HK-2 (cell line): ENCODE measurements around the gene WWOX.

Source experiments
- DNase-seq: peaks from one replicate; pipeline ENCODE4 v3.0.0-alpha.2; 2018; ENCODE audit not compliant: unreplicated experiment

Gene WWOX

DNA sequence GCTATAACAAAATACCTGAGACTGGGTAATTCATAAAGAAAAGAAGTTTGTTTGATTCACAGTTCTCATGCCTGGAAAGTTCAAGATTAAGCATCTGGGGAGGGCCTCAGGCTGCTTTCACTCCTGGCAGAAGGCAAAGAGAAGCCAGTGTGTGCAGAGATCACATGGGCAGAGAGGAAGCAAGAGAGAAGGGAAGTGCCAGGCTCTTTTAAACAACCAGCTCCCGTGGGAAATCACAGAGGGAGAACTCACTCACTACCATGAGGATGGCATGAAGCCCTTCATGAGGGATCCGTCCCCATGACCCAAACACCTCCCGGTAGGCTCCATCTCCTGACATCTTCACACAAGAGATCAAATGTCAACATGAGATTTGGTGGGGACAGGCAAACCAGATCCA lies 999.5 kb downstream of the WWOX start:
- DNase-seq = no peak

DNA sequence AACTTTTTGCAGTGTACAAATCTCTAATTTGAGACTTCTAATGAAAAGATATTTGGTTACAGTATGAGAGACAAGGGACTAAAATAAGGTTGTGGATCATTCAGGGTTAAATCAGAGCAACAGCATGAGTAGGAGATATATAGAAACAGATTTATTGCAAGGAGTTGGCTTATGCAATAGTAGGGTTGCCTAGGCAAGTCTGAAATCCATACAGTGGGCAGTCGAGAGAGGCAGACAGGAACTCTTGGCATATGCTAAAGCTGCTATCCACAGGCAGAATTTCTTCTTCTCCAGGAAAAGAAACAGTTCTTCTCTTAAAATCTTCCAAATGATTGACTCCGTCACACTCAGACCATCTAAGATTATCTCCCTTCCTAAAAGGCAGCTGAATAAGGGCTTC lies 1000.3 kb downstream of the WWOX start:
- no peak for DNase-seq

DNA sequence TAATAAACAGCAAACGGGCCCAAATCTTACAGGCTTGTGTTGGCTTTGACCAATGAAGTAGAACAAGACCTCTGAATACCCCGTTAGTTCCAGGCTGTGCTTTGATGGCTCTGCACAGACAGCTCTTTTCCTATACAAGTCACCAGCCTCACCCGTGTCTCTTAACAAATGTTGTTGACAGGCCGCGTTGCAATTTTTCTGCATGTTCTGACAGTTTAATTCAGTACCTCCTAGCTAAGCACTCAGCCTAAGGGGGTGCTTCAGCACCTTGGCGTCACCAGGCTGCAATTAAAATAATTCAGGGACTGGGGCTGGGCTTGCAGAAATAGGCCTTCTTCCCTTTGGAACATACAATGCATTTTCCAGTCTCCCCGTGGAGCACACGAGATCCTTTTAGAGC lies 1001.0 kb downstream of the WWOX start:
- DNase-seq = no peak

DNA sequence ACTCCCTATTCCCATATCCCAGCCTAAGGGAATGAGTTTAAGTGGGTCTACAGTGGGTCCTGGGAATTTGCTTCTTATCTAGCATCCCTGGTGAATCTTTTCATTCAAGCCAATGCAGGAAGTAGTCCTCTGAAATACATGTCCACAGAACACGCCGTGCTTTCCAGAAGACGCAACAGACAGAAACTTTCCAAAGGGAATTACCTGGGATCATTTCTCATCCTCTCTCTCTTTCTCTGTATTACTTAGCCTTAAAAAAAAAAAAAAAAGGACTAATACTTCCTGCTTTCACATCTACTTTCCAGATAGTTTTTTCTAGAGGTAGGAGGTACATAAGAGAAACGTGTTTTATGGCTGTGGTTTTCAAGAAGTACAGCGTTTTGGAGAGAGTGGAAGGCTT lies 1002.0 kb downstream of the WWOX start:
- no peak for DNase-seq

DNA sequence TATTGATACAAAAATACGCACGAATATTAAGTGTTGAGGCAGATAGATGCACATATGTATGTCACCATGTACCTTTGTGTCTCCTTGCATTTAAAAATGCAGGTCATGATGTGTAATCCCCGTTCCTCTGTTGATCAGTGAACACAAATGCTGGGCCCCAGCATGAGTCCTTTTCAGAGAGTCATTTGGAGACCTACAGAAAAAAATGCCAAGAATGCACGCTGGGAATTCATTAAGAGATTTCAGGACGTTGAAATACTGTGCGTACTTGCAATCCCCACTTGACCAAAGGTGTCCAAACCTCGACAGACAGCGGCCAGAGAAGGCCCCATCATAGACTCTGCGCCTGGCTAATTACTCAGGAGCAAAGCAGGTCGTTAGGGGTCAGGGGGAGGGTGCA lies 1005.1 kb downstream of the WWOX start:
- DNase-seq = no peak

DNA sequence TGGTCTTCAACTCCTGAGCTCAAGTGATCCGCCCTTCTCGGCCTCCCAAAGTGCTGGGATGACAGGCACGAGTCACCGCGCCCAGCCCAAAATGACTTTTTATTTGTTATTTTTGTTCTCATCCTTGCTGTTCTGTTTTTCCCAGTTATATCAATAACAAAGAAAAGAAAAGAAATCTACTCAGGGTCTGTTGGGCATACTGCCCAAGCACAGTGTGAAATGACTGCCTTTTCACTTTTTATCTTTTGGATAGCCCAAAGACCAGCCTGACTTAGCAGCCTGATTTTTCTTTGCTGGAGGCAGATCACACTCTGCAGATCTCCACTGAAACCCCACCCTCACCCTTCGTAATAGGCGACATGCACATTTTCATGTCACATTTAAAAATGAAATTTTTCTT lies 1007.8 kb downstream of the WWOX start:
- no peak for DNase-seq

DNA sequence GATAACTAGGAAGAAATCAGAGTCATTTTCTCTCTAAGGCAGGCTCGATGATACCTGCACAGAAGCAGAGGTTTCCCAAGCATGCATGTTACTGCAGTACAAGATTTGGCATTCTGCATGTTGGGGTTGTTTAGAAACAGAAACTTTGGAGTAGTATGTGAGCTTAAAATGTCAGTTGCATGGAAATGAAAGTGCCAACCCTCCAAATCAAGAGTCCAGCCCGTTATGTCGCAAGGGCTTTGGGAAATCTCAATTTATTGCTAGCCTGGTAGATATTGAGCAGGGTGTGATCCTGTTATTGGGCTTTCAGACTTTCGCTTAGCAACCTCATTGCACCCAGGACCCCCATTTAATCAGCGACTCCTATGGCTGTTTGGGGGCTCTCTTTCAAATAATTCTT lies 1010.3 kb downstream of the WWOX start:
- DNase-seq = no peak

DNA sequence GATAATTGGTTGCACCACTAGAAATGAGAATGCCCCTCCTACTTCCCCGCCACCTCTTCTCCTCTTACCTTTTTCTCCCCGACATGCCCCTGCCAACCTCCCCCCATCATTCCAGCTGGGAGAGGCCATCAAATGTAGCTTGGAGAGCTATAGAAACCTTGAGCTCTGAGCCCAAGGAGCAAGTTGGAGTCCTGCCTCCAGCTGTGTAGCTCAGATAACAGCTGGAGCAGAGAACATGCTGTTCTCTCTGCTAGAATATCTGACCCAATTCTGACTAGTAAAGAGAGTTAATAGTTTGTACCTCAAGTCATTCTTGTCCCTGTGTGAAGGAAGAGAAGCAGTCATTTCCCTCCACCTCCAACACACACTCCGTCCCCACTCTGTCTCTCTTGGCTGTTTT lies 1010.8 kb downstream of the WWOX start:
- DNase-seq = no peak

DNA sequence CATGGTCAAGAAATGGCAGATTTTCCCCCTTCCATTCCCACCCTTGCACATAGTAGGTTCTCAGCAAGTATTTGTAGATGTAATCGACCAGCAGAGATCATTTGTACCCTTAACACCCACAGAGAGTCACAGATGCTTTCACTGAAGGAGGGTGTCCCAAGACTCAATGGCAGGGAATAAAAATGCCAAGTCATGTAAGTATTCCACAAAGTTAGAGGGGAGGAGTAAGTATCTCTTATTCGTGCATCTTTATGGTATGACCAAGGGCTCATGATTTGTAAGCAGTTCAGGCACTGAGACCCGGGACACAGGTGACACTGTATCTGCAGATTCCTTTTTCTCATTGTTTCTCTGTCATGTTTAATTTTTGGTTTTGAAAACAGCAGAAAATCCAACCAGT lies 1011.5 kb downstream of the WWOX start:
- no peak for DNase-seq

DNA sequence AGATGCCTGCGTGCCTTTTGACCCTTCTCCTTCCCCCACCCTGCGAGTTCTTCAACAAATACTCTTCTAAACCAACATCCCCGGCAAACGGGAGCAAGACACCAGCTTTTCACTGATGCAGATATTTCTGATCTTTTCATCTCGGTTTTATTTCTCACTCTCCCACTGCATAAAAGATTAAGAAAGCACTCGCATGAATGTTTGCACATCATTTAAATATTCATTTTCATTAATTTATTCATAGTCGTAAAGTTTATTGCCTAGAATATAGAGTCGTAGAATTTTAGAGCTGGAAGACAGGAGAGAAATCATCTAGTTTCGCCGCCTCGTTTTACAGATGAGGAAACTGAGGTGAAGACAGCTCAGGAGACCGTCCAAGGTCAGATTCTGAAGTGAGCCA lies 1013.0 kb downstream of the WWOX start:
- DNase-seq = no peak

DNA sequence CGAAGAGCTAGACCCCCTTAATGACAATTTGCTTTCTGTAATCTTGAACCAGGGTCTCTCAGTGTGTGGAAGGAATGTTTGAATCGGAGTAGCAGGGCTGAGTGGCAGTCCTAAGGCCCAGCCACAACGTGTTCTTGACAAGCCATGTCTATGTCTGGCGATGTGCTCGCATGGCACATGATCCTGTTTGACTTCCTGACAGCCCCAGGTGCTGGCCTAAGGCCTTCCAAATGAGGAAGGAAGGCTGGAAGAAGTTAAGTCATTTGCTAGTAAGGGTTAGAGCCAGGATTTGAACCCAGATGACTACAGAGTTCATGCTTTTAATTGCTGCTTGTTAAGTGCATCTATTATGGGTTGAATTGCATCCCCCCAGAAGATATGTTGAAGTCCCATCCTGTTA lies 1014.4 kb downstream of the WWOX start:
- no peak for DNase-seq

DNA sequence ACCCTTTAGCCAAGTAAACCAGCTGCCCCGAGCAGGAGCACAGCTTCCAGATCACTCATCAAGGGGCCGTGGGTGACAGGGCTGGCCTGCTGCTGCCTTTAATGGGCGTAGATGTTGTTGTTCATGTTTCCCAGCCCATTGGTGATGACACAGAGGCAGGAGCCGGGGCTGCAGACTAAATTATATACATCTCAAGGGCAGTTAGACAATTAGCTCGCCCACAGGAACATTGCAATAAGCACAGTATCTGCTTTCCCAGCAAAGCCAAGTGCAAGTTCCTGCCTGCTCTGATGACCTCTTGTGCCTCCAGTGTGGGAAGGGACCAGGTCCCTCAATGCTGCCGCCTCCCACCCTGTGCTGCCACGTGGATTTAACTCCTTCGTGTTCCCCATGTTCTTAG lies 1015.3 kb downstream of the WWOX start:
- no peak for DNase-seq

DNA sequence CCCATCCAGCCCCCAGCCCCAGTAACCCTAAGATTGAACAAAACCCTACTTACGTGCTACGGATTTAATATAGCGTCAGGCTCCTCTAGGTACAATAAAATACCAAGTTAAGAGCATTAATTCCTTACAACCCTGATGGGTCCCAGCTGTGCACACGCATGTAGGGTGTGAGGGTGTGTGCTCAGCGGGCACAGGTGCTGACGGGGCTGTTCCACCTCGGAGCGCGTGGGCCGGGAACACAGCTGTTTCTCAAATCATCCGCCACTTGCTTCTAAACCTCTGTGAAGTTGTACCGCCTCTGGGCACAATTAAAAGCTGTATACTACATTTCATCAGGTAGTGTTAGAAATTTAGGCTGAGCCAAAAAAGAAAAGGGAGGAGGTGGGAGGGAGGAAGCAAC lies 1022.5 kb downstream of the WWOX start:
- no peak for DNase-seq

DNA sequence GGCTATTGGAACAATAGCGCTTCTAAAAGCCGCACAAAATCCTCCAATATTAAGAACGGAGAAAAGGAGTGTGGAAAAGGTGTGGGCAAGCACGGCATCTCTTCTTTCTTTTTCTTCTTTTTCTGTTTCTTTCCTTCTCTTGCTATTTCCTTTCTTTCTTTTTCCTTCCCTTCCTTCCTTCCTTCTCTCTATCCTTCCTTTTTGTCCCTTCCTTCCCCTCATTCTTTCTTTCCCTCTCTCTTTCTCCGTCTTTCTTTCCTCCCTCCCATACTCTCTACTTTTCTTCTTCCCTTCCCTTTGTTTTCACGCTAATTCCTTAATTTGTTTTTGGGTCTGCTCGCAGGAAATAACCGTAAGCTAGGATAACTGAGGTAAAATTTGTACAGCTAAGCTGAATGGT lies 1022.9 kb downstream of the WWOX start:
- no peak for DNase-seq

DNA sequence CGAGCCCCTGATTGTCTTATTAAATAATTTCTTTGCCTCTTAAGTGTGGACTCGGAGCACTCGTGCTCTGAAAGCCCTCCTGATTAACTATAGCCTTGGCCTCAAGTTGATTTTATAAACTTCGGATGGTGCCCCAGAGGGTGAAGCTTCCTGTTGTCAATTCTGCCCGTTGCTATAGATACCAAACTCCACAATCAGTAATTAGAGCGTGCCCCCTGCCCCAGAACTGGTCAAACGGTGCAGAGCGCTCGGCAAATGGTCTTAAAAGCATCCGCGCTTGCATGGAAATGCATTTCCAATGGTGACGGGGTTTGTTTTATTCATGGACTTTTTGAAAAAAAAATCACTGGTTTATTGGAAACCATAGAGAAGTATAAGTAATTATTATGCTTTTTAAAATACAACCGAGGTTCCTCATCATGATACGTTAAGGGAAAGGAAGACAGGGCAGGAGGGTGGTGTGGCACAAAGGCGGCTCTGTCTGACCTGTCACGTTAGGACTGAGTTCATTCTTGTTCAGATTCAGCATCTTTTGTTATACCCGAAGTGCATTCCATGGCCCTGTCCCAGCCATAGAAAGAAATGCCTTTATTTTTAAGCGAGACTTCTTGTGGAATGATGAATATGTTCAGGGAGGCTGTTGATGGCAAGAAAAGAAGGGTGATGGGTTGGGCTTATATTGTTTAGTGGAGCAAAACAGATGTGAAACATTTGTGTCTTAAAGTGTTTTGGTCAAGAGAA lies 1024.7 kb downstream of the WWOX start:
- DNase-seq = no peak

DNA sequence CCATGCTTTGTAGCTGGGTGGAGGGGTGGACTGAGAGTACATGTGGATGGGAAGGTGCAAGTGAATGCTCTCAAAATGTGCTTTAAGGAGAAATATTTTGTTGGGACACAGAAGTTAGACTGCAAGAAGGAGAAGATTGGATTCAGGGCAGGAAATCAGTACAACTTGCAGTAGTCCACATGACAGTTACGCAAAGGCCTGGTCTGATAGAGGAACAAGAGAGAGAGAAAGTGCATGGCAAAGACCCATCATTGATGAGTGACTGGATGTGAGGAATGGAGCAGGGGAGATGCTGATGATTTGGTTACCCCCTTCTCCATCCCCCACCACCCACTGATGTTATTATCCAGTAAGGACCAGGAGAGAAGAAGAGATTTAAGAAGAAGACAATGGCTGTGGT lies 1028.3 kb downstream of the WWOX start:
- DNase-seq = no peak

DNA sequence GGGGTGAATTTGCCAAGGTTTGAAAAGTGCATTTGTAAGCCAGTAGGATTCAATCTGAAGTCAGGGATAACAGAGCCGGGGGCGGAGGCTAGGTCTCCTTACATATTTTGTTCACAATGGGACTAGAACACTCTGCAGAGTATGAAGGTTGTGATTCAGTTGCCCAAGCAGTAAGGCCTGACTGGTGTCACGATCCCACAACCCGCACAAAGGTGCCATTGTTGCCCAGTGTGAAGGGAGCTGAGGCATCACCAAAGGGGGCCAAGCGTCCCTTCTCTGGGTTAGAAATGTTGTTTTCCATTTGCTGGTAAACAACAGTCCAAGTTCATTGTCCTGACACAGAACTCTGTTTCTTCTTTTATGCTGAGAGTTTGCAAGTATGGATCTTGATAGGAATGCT lies 1029.3 kb downstream of the WWOX start:
- DNase-seq = no peak

DNA sequence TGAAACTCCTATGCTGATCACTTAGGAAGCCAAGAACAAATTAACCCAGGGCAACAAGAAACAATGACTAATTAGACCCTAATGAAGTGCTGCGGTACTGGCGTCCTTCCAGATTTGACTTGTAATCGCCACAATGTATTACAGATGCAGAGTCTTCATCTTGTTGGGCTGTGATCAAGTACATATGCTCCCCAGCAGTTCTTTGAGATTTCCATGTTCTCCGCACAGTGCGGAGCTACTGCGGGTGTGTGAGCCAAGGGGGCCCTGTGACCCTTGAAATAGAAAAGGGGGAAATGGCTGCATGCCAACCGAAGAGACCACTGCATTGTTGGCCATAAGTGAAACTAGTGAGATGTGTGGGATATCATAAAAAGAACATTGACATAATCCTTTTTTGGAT lies 1031.2 kb downstream of the WWOX start:
- no peak for DNase-seq

DNA sequence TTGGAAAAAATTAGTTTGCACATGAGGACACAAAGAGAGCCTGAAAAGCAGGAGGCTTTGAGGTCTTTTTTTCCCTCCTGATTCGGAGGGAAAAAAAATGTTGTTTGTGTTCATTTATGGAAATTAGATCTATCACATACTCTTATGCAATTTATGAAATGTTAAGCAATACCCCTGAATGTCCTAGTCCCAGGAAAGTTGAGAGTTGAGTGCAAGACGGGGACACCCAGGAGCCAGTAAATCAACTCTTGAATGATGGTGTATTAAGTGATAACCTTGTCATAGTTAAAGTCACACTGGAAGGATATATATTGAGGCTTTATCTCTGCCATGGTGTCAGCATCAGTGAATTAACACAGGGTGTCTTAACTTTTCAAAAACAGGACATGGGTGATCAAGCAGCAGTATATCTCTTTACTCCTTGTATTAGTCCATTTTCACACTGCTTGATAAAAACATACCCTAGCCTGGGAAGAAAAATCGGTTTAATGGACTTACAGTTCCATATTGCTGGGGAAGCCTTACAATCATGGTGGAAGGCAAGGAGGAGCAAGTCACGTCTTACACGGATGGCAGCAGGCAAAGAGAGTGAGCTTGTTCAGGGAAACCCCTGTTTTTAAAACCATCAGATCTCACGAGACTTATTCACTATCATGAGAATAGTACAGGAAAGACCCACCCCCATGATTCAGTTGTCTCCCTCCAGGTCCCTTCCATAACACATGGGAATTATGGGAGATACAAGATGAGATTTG lies 1032.0 kb downstream of the WWOX start:
- no peak for DNase-seq

DNA sequence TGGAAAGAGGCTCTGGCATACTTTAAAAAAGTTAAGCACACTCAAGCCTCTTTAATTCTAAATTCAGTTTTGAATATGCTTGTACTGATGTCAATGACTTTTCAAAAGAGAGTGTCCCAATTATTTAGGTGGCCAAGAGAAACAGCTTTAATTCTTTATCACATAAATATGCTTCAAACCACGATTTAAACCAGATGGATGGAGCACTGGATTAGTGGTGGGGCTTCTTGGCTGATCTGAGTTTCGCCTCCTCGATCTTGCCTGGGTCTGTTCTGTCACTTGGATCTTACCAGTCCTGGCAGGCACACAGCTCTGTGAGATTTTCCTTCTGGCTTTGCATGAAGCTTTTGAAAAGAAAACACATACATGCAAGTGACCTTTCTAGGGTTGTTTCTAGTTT lies 1033.2 kb downstream of the WWOX start:
- no peak for DNase-seq

DNA sequence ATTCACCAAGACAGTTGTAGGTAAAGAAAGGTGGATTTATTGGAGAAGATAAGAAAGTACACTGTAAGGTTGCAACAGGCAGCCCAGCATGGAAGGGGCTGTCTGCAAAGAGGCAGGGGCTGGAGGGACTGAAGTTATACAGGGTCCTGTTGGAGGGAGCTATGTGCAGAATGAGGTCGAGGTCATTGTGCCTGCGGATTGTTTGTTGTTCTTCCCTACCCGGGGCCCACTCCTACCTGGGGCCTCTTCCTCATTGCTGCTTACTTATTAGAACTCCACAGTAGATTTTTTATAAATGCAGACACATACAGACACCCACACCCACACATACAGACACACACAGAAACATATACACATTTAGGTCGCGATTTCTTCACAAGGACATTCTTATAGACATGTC lies 1034.8 kb downstream of the WWOX start:
- no peak for DNase-seq

DNA sequence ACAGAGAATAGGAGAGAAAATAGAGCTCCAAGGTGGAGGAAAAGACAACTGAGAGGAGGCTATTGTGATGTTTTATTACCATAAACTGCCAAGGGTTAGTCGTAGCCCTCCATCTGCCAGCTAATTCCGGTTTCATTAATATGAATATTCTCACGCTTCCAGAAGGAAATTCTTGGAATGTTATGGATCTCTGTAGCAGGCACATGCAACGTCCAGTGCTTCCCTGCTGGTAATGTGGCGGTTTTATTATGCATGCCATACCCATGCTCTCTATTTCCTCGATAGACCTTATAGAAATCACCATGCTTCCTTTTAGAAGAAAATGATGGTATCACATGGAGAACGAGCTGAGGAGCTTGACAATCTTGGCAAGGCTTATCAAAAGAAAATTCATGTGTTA lies 1037.5 kb downstream of the WWOX start:
- DNase-seq = no peak

DNA sequence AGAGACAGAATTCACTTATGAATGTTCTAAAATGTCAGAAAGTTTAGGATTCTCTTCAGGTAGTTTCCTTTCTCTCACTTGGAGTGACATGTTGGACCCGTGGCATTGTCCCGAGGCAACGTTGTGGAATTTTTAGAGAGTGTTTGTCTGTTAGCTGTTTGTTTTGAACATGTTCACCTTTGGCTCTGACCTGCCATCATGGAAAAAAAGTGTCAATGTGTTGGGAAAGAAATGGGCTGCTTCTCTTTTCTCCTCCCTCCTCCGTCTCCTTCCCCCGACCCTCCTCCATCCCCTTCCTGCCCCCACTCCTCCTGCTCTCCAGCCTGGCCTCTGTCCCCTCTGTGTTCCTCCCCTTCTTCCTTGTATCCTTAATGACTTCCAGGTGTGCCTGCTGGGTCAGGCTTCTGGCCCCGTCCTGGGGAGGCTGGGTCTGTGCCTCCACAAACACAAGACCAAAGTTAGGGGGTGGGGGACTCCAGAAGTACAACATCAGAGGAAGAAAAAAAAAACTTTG lies 1038.0 kb downstream of the WWOX start:
- no peak for DNase-seq

DNA sequence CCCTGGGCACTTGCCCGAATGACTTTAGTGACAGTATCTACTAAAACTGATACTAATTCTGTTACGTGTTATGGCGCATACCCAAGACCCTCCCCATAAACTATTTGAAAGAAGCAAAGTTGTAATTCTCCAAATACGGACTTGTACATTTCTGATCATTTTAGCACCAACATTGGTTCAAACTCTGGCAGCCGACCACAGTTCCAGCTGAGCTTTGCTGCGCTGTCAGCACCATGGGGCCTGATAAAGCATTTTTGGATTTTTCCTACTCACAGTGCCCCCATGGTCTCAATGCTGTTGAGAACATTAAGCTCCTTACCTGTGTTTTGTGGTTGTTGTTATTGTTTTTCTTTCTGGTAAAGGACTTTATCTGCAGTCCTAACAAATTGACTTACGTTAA lies 1040.3 kb downstream of the WWOX start:
- no peak for DNase-seq
